Body of pancreas (tissue), 4 donors: Measurements from ENCODE around the gene NEK11.

Experiments
- POLR2A ChIP-seq, 3 donors: fragments of 450-650 bp; IDR thresholded peaks; one replicate each; pipeline ENCODE4 v1.6.1; 2016; ENCODE audit warnings: antibody characterized with exemption in 3 of 3, mild to moderate bottlenecking in 2 of 3
- TF ChIP-seq, protein P1 (sequence below), 7 experiments: fragments of 450-650 bp in 4 of 7; fragments of 200-600 bp in 3 of 7; sonication (generic) in 3 of 7; IDR thresholded peaks; one replicate each; pipeline ENCODE4 v1.5.1; 2016 to 2019; ENCODE audit warnings: antibody characterized with exemption in 7 of 7

DNA sequence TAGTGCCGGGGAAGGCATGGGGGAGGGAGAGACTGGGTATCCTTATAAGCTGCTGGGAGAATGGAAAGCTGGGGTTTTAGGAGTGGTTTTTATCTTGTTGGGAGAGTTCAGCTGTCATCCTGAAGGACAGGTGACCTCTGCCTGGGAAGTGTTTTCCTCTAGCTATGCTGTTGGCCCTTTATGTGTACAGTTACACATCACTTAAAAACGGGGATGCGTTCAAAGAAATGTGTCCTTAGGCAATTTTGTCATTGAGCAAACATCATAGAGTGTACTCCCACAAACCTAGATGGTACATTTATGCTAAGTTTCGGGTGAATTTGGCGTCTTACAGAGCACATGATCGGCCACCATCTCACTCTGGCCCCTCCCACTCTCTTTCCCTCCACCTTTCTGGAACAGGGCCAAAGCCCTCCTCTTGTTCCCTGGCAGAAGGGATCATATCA is 190.6 kb downstream of the NEK11 start:
- TF ChIP-seq, protein P1, sequence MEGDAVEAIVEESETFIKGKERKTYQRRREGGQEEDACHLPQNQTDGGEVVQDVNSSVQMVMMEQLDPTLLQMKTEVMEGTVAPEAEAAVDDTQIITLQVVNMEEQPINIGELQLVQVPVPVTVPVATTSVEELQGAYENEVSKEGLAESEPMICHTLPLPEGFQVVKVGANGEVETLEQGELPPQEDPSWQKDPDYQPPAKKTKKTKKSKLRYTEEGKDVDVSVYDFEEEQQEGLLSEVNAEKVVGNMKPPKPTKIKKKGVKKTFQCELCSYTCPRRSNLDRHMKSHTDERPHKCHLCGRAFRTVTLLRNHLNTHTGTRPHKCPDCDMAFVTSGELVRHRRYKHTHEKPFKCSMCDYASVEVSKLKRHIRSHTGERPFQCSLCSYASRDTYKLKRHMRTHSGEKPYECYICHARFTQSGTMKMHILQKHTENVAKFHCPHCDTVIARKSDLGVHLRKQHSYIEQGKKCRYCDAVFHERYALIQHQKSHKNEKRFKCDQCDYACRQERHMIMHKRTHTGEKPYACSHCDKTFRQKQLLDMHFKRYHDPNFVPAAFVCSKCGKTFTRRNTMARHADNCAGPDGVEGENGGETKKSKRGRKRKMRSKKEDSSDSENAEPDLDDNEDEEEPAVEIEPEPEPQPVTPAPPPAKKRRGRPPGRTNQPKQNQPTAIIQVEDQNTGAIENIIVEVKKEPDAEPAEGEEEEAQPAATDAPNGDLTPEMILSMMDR (IDR thresholded peaks at IDR 0.05) = no peak
- no peak for TF ChIP-seq POLR2A (IDR thresholded peaks at IDR 0.05)
